Measurements from ENCODE around the gene SUMF1. TPM values are rescaled to one million over a fixed set of nuclear protein-coding genes. Genes with fewer than 3 reads are reported as not detected.

SUMF1 gene
- total and polyA plus RNA-seq, 12 donors, result 8.0 to 109 (median 39.0) TPM

DNA sequence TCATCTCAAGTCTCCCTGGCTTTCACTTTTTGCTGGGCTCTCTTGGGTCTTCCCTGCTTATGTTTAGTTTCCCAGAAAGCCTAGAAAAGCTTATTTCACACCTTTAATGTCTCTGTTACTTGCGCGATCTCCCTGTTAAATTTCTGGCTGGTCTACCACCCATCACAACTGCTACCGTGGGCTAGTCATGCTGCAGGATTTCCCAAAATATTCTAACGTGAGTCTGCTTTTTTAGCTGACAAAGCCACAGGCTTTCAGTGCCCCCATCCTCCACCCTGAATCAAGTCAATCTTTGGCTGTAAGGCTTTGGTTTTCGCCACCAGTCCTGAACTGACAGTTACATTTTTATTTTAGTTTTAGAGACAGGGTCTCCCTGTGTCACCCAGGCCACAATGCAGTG lies 74.1 kb downstream of the SUMF1 start:
- H3K27me3 ChIP-seq, result no peaks in the 10 kb centered on the region
- no peaks in the 10 kb centered on the region for H3K36me3 ChIP-seq (replicated peaks in 1 of 2)
- H3K9me3 ChIP-seq (replicated peaks in 1 of 3), result no peaks in the 10 kb centered on the region
- no peak for DNase-seq
- TF ChIP-seq, protein P1, sequence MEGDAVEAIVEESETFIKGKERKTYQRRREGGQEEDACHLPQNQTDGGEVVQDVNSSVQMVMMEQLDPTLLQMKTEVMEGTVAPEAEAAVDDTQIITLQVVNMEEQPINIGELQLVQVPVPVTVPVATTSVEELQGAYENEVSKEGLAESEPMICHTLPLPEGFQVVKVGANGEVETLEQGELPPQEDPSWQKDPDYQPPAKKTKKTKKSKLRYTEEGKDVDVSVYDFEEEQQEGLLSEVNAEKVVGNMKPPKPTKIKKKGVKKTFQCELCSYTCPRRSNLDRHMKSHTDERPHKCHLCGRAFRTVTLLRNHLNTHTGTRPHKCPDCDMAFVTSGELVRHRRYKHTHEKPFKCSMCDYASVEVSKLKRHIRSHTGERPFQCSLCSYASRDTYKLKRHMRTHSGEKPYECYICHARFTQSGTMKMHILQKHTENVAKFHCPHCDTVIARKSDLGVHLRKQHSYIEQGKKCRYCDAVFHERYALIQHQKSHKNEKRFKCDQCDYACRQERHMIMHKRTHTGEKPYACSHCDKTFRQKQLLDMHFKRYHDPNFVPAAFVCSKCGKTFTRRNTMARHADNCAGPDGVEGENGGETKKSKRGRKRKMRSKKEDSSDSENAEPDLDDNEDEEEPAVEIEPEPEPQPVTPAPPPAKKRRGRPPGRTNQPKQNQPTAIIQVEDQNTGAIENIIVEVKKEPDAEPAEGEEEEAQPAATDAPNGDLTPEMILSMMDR (IDR thresholded peaks at IDR 0.05), result no peak
- TF ChIP-seq POLR2A (IDR thresholded peaks at IDR 0.05), result no peak
- 92 to 96% (median 95%) methylated on average over 5 of the region's 5 CpGs for WGBS, 4 donors
- intact Hi-C loops (cut with DNase I), result no loop called here
- H3K27ac ChIP-seq, result no peak overlapping the region
- H3K4me1 ChIP-seq (replicated peaks in 1 of 2), result no peaks in the 10 kb centered on the region
- no peak overlapping the region for H3K4me3 ChIP-seq

GRCh38 chr3:4387210-4388204 lies 79.6 kb downstream of the SUMF1 start:
- intact Hi-C loops (cut with DNase I), result no loop called here
- Histone ChIP-seq H3K9me3 (replicated peaks in 1 of 3) (no peaks in the 10 kb centered on the region), H3K27ac (no peak overlapping the region), H3K27me3 (no peaks in the 10 kb centered on the region), H3K4me3 (no peak overlapping the region), H3K36me3 (replicated peaks in 1 of 2) (no peaks in the 10 kb centered on the region), H3K4me1 (replicated peaks in 1 of 2) (no peaks in the 10 kb centered on the region)
- DNase-seq, result no peak
- WGBS, 4 donors, result 87 to 92% (median 91%) methylated on average over 2 of the region's 2 CpGs
- no peak for TF ChIP-seq POLR2A (IDR thresholded peaks at IDR 0.05)
- TF ChIP-seq, protein P1 (IDR thresholded peaks at IDR 0.05), result no peak

DNA sequence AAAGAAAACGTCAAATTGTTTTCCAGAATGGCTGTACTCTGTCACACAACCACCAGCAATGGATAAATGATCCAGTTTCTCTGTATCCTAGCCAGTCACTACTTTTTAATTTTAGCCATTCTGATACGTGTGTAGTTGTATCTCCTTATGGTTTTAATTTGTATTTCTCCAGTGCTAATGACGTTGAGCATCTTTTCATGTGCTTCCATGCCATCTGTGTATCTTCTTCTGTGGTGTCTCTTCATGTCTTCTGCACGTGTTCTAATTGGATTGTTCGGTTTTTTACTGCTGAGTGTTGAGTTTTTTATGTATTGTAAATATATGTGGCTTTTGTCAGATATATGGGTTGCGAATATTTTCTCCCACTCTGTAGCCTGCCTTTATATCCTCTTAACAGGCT lies 81.9 kb downstream of the SUMF1 start:
- Histone ChIP-seq H3K27ac (no peak overlapping the region), H3K4me3 (no peak overlapping the region), H3K4me1 (replicated peaks in 1 of 2) (no peaks in the 10 kb centered on the region), H3K9me3 (replicated peaks in 1 of 3) (no peaks in the 10 kb centered on the region), H3K27me3 (no peaks in the 10 kb centered on the region), H3K36me3 (replicated peaks in 1 of 2) (no peaks in the 10 kb centered on the region)
- TF ChIP-seq, protein P1 (IDR thresholded peaks at IDR 0.05), result no peak
- no peak for TF ChIP-seq POLR2A (IDR thresholded peaks at IDR 0.05)
- no peak for DNase-seq
- intact Hi-C loops (cut with DNase I), result no loop called here
- 91 to 97% (median 96%) methylated on average over 6 of the region's 6 CpGs for WGBS, 4 donors

DNA sequence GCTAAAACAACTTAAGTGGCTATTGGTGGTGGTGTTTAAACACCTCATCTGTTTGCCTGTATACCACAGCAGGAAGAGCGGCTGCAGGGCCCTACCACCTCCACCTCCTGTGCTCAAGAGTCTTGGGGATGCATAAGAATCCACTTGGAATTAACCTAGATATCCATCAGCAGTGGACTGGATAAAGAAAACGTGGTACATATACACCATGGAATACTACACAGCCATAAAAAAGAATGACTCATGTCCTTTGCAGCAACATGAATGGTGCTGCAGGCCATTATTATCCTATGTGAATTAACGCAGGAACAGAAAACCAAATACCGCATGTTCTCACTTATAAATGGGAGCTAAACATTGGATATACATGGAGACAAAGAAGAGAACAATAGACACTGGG lies 87.1 kb downstream of the SUMF1 start:
- Histone ChIP-seq H3K4me1 (replicated peaks in 1 of 2) (no peaks in the 10 kb centered on the region), H3K4me3 (no peak overlapping the region), H3K36me3 (replicated peaks in 1 of 2) (no peaks in the 10 kb centered on the region), H3K27ac (no peak overlapping the region), H3K27me3 (no peaks in the 10 kb centered on the region), H3K9me3 (replicated peaks in 1 of 3) (no peaks in the 10 kb centered on the region)
- TF ChIP-seq, protein P1 (IDR thresholded peaks at IDR 0.05), result no peak
- TF ChIP-seq POLR2A (IDR thresholded peaks at IDR 0.05), result no peak
- intact Hi-C loops (cut with DNase I), result no loop called here
- no peak for DNase-seq
- 95 to 98% (median 97%) methylated on average over 4 of the region's 4 CpGs for WGBS, 4 donors

All from adrenal gland (tissue), 12 donors.